GM11168 (cell line): ENCODE measurements around the gene NOX4.

ENCODE experiments used
- in situ Hi-C: fragments of 300-500 bp; cut with MboI; formaldehyde crosslinking; loops from one replicate; pipeline ENCODE4 v1.12.0; 2022; ENCODE audit warnings: low sequenced_read_pairs; ENCODE audit not compliant: unreplicated experiment

NOX4 gene

GRCh38 chr11:89490981-89491690 is at the start of gene NOX4:
NOX4 (minus strand) TSS chr11:89491375; CDS start chr11:89491246, 129 bp downstream.
- in situ Hi-C loops: no loop called here

GRCh38 chr11:89540826-89541225 is 49.7 kb upstream of the NOX4 start:
- in situ Hi-C loops: no loop called here

GRCh38 chr11:89537936-89538335 is 46.8 kb upstream of the NOX4 start:
- in situ Hi-C loops: no loop called here

DNA sequence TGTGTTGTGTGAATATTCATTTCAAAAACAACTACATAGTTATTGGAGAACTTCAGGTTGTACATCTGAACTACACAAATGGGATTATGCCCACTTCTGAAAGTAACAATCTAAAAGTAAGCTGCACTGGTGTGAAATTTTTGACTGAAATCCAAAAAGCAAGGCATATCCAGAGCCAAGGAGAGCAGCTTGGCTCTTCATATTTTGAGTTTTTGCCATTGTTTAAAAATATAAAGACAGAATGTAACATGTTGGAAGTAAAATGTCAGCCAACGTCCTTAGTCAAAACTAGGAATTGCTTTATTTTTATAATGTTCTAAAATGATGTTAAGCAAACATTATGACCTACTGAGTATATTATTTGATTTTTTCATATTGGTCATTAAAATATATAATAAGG is 45.8 kb upstream of the NOX4 start:
- in situ Hi-C loops: no loop called here

DNA sequence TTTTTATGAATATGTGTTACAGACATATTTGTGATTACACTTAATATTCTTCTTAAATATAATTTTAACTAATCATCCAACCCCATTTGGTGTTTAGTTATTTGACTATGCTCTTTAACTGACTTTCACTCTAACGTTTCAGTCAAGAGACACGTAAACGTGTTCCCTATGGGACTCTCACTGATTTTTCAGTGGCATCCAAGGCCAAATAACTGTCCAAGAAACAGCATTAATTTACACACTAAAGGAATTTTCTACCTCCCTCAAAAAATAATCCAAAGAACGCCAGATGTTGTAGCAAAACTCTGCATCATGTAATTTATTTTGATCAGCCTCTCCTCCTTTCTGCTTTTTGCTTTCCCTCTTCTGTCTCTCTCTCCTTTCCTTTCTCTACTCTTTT is 44.0 kb upstream of the NOX4 start:
- in situ Hi-C loops: no loop called here

DNA sequence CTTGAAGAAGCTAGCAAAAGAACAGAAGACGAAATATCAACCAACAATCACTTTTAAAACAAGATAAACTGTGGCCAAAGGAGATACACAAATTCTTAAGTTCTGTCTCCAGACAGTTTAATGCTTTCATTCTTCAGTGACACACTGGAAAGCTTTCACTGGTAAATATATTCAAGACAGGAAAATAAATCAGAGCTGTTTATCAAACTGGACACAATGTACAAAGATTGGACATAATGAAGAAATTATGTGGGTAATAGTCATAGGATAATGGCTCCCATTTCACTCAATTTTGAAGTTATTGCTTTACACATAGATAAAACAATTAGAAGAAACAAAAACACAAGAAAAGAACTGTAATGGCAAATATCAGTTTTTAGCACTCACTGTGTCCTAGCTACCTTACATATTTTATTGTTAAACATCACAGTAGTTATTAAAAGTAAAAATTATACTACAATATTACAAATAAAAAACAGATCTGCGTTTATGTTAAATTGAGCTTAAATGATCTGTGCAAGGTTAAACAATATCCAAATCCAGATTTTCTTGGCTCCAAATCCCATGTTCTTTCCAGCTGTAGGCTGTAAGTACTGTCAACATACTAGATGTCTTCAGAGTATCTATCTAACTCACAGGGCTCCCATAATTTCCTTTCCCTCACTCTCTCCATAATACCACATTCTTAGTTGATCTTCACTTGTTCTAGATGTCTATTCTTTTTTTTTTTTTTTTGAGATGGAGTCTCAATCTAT is 38.6 kb upstream of the NOX4 start:
- in situ Hi-C loops: no loop called here

GRCh38 chr11:89521792-89522191 is 30.6 kb upstream of the NOX4 start:
- in situ Hi-C loops: no loop called here

GRCh38 chr11:89521294-89521693 is 30.1 kb upstream of the NOX4 start:
- in situ Hi-C loops: no loop called here

DNA sequence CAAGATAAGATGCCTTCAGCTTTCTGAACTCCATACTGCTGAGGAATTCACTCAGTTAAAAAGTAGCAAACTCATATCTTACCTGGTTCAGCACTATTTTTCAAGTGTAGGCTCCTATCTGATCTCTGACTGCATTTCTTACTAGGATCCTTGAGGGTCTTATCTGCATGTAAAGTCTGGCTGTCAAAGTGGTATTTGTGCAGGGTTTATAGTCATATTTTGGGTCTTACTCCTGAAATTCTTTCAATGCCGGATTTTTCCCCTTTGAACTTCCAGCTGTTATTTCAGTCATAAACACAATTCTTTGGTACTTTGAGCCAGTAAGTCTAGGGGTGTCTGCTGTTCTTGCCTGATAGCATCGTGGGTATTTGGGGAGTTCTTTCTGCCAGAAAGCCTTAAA is 25.3 kb upstream of the NOX4 start:
- in situ Hi-C loops: no loop called here

DNA sequence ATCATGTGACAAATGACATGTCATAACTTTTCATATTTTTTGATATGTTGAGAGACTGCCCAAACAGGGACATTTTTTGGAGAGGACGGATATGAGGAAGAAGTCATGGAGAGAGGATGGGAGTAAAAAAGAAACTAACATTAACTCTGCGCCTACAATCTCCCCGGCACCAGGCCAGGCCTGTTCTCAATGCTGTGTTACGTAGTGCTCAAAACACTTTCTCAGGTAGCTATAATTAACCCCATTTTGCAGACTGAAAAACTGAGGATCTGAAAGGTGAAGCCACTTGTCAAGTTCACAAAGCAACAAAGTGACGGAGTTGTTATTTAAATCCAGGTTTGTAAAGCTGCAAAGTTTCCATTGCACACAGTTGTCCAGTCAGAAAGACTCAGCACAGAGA is 17.4 kb upstream of the NOX4 start:
- in situ Hi-C loops: no loop called here

DNA sequence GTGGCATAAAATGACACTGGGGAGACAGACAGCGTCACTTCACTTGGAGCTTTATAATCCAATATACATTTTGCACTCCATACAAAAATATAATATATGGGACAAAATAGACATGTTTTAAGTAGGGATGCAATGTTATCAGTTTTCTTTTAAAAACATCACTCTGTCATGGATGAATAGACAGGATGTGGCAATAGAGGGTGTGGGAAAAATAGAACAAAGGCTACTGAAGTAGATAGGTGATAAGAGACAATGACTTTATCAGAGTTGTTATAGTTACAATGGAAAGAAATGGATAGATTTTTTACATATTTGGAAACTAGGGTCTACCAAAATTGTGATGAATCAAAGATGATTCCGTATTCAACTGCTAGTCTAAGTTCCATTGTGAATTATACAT is 13.1 kb upstream of the NOX4 start:
- in situ Hi-C loops: no loop called here

GRCh38 chr11:89503422-89503821 is 12.2 kb upstream of the NOX4 start:
- in situ Hi-C loops: no loop called here

GRCh38 chr11:89502301-89502700 is 11.1 kb upstream of the NOX4 start:
- in situ Hi-C loops: no loop called here

DNA sequence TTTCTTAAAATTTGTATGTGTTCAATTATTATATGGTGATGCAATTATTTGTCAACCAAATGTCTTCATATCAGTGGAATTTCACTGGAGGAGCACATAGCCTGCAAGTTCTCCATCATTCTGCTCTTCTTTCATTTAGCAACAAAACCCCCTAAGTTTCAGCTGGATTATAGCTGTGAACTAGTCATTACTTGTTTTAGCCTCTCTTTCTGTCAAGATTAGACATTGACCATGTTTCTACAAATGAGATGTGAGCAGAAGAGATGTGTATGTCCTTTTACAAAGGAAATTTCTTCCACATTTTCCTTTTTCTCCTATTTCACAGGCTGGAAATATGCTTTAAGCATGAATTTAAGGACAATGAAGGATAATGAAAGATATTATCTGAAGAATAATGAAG is 9.2 kb upstream of the NOX4 start:
- in situ Hi-C loops: no loop called here

- in situ Hi-C loops: no loop called here
Measured at GRCh38 chr11:89498845-89499448, 7.8 kb upstream of the NOX4 start.

DNA sequence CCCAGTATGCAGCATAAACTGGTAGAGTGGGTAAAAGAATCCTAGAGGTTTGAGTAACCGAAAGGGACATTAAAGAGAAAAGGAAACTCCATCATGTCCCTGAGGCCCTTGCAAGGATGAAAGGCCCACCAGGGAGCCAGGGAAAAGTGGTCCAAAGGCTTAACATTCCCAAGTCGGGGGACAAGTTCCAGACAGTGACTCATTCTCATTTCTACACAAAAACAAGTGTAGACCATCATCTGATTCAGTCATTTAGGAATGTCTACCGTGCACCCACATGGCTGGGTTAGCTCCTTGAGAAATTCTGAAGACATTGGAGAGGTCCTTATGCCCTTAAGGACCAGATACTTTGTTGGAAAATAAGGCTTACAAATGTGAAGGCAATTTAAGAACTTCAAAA is 4.8 kb upstream of the NOX4 start:
- in situ Hi-C loops: no loop called here

- in situ Hi-C loops: no loop called here
Measured at GRCh38 chr11:89493431-89493830, 2.3 kb upstream of the NOX4 start.

DNA sequence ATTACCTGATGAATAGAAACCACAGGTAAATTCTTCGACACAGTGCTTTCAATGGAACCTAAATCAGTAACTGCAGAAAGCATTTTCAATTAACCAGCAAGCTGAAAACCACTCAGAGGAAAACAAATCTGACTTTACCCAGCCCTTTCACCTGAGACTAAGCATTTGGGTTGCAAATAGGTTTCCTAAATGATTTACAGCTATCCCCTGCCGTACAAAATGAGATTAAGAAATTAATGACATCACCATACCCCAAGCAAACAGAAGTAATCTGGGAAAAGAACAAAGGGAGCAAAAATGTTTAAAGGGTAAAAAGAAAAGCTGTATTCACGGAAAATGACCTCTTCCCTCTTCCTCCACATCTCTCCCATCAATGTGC is 584 bp downstream of the NOX4 start:
- in situ Hi-C loops: no loop called here

- in situ Hi-C loops: no loop called here
Measured at GRCh38 chr11:89489930-89490329, 1.2 kb downstream of the NOX4 start.

- in situ Hi-C loops: no loop called here
Measured at GRCh38 chr11:89487016-89487415, 4.2 kb downstream of the NOX4 start.

DNA sequence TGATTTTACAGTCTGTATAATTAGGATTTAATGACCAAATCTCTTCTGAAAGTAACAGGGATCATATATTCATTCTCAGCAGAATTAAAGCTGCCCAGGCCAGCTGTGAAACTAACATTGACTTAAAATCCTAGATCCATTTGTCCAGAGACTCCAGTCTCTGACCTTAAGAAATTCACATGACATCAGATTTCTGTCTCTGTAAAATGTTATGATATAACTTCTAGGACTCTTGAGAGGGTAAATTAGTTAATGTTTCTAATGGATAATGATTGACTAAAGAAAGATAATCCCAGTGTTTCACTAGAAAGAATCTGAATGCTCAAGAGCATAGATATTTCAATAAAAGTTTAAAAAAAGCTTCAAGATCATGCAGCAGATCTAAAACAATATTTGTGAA is 6.3 kb downstream of the NOX4 start:
- in situ Hi-C loops: no loop called here

DNA sequence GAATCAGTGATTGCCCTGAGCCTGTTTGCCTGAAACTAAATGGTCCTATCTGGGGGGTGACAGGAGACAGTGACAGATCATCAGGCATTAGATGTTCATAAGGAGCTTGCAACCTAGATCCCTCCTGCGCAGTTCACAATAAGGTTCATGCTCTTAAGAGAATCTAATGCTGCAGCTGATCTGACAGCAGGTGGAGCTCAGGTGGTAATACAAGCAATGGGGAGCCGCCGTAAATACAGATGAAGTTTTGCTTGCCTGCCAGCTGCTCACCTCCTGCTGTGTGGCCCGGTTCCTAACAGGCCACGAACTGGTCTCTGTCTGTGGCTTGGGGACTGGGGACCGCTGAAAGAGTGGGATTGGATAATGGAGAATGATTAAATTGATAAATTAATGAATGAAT is 14.0 kb downstream of the NOX4 start:
- in situ Hi-C loops: no loop called here
